GM15510 (cell line): ENCODE results near the gene PGAP1.

ENCODE experiments used
- POLR2A ChIP-seq: IDR thresholded peaks from 3 replicates; pipeline ENCODE4 v1.6.1; 2011; ENCODE audit warnings: borderline replicate concordance; ENCODE audit not compliant: insufficient read length; ENCODE audit errors: extremely low read depth

PGAP1 gene

GRCh38 chr2:196926562-196927375, at the start of gene PGAP1:
TSS of gene PGAP1 (minus strand) at chr2:196926707. CDS start at chr2:196926616, 91 bp downstream.
- TF ChIP-seq POLR2A: peak; percentile 85

GRCh38 chr2:196974970-196975369, 48.5 kb upstream of the PGAP1 start:
- TF ChIP-seq POLR2A: no peak

- TF ChIP-seq POLR2A: no peak
Measured at GRCh38 chr2:196971574-196972279, 45.2 kb upstream of the PGAP1 start.

GRCh38 chr2:196970099-196970498, 43.6 kb upstream of the PGAP1 start:
- no peak for TF ChIP-seq POLR2A

GRCh38 chr2:196968516-196968915, 42.0 kb upstream of the PGAP1 start:
- no peak for TF ChIP-seq POLR2A

- no peak for TF ChIP-seq POLR2A
Measured at GRCh38 chr2:196967775-196968174, 41.3 kb upstream of the PGAP1 start.

GRCh38 chr2:196967116-196967515, 40.6 kb upstream of the PGAP1 start:
- TF ChIP-seq POLR2A: no peak

GRCh38 chr2:196966061-196966460, 39.6 kb upstream of the PGAP1 start:
- TF ChIP-seq POLR2A: no peak

GRCh38 chr2:196965651-196966050, 39.1 kb upstream of the PGAP1 start:
- TF ChIP-seq POLR2A: no peak

GRCh38 chr2:196963961-196964360, 37.5 kb upstream of the PGAP1 start:
- TF ChIP-seq POLR2A: no peak

GRCh38 chr2:196963043-196963442, 36.5 kb upstream of the PGAP1 start:
- no peak for TF ChIP-seq POLR2A

GRCh38 chr2:196962325-196962724, 35.8 kb upstream of the PGAP1 start:
- no peak for TF ChIP-seq POLR2A

GRCh38 chr2:196961889-196962288, 35.4 kb upstream of the PGAP1 start:
- no peak for TF ChIP-seq POLR2A

- no peak for TF ChIP-seq POLR2A
Measured at GRCh38 chr2:196959734-196960338, 33.3 kb upstream of the PGAP1 start.

GRCh38 chr2:196959281-196959680, 32.8 kb upstream of the PGAP1 start:
- no peak for TF ChIP-seq POLR2A
